NOMO-1 (cell line): ENCODE measurements around the gene DKK3.

Experiments
- DNase-seq, 2 experiments: peaks; one replicate each; lab custom pipeline; 2025; ENCODE audit not compliant: unreplicated experiment in 2 of 2; lab: John Stamatoyannopoulos, UW

The DKK3 gene

GRCh38 chr11:11983427-11983826, 25.0 kb downstream of the DKK3 start:
- no peak for DNase-seq

- DNase-seq = no peak
Observed at GRCh38 chr11:11982975-11983374, 25.5 kb downstream of the DKK3 start.

GRCh38 chr11:11982461-11982860, 26.0 kb downstream of the DKK3 start:
- DNase-seq = no peak

- DNase-seq = no peak
Observed at GRCh38 chr11:11981840-11982239, 26.6 kb downstream of the DKK3 start.

GRCh38 chr11:11981364-11981763, 27.1 kb downstream of the DKK3 start:
- DNase-seq = no peak

- no peak for DNase-seq
Observed at GRCh38 chr11:11980841-11981308, 27.6 kb downstream of the DKK3 start.

GRCh38 chr11:11980200-11980599, 28.2 kb downstream of the DKK3 start:
- no peak for DNase-seq

GRCh38 chr11:11979488-11980117, 28.8 kb downstream of the DKK3 start:
- no peak for DNase-seq

GRCh38 chr11:11978792-11979487, 29.5 kb downstream of the DKK3 start:
- no peak for DNase-seq

GRCh38 chr11:11978098-11978637, 30.3 kb downstream of the DKK3 start:
- no peak for DNase-seq

- no peak for DNase-seq
Observed at GRCh38 chr11:11977206-11977938, 31.1 kb downstream of the DKK3 start.

- DNase-seq = no peak
Observed at GRCh38 chr11:11976481-11977127, 31.8 kb downstream of the DKK3 start.

GRCh38 chr11:11975201-11976092, 33.0 kb downstream of the DKK3 start:
- no peak for DNase-seq

- DNase-seq = no peak
Observed at GRCh38 chr11:11973866-11974265, 34.6 kb downstream of the DKK3 start.

- no peak for DNase-seq
Observed at GRCh38 chr11:11973361-11973800, 35.0 kb downstream of the DKK3 start.

- DNase-seq = no peak
Observed at GRCh38 chr11:11972730-11973341, 35.6 kb downstream of the DKK3 start.

- DNase-seq = no peak
Observed at GRCh38 chr11:11971906-11972547, 36.4 kb downstream of the DKK3 start.

GRCh38 chr11:11970556-11970955, 37.9 kb downstream of the DKK3 start:
- DNase-seq = no peak
